ENCODE measurements around the gene SH2D2A.

Gene SH2D2A

DNA sequence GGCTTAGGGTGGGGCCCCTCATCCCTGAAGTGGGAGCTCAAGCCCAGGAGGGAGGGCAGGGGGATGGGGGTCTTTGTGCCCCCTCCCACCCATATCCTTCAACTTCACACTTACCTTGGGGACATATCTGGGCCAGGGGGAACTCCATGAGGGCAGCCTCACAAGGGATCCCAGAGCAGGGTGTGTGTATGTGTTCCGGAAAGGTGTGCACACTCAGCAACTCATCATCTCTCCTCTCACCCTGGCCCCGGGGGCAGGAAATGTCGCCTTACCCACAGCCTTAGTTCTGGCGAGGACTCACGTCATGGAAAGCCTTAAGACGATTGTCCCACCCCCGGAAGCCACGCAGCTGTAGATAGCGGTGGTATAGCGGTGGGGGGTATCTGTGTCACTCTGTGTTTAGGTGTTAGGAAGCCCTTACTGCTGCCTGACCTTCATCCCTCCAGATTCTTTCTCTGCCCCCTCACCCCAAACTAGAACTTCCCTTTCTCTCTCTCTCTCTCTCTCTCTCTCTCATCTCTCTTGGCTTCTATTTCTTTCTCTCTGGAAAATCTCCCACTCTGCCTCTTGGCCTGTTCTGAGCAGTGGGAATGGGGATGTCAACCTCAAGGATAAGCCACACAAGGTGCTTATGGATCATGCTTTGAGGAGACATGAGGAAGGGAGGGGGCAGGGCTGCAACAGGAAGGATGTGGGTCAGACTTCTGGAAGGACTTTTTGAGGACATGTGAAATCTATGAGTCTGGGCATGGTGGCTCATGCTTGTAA is at the start of gene SH2D2A:
TSS of gene SH2D2A (minus strand) at position 288 of the 768 bp plus-strand sequence. CDS start at position 148, 140 bp downstream.
- peak; percentile 9 for DNase-seq

DNA sequence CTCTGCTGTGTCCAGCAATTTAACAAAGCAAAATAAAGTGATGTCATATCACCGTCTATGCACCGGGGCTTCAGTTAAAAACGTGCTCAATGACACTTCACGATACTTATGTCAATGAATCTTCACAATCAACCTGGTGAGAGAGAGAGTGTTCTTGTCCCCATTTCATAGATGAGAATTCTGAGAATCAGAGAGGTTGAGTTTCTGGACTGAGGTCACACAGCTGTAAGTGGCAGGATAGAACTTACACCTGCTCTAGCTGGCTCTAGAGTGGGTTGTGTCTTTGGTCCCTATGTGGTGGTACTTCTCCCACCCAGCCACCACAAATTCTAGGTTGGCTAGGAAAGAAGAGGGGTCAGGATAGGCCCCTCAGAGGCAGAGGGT is 49.2 kb upstream of the SH2D2A start:
- DNase-seq, result no peak

DNA sequence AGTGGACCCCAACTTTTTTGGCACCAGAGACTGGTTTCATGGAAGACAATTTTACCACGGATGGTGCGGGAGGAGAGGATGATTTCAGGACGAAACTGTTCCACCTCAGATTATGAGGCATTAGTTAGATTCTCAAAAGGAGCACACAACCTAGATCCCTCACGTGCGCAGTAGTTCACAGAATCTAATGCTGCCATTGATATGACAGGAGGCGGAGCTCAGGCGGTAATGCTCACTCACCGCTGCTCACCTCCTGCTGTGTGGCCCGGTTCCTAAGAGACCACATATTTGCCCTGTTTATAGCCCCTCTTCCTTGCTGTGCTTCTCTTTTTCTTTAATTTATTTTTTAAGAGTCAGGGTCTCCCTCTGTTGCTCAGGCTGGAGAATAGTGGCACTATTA is 48.6 kb upstream of the SH2D2A start:
- no peak for DNase-seq

DNA sequence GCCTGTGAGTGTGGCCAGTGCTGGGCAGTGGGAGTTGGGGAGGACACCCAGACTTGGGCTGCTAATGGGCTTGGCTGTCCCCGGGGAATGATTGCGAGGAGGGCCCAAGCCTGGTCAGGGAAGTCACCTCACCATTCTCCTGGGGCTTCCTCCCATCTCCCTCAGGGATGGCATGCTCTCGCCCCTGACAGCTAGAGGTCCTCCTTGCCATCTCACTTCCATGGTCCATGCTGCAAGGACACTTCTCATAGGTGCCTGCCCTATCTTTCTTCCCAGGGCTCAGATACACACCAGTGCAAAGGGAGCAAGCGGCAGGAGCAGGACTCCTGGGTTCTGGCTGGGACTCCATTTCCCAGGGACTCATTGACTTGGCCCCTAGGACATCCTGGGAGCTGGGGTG is 48.1 kb upstream of the SH2D2A start:
- no peak for DNase-seq

DNA sequence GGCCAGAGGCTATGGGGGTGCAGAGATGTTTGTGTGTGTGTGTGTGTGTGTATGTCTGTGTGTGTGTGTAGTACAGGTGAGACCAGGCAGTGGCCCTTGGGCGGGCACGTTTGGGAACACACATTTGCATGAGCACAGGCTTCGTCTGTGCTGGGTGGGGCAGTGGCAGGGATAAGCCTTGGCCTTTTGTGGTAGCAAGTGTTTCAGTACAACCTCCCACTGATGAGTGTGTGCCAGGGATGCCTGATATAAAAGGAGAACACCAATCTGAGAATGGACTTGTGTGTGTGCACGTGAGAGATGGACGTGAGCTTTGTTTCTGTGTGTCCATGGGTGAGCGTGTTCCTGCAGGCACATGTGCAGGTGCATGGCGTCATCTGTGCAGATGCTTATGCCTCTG is 47.0 kb upstream of the SH2D2A start:
- no peak for DNase-seq

DNA sequence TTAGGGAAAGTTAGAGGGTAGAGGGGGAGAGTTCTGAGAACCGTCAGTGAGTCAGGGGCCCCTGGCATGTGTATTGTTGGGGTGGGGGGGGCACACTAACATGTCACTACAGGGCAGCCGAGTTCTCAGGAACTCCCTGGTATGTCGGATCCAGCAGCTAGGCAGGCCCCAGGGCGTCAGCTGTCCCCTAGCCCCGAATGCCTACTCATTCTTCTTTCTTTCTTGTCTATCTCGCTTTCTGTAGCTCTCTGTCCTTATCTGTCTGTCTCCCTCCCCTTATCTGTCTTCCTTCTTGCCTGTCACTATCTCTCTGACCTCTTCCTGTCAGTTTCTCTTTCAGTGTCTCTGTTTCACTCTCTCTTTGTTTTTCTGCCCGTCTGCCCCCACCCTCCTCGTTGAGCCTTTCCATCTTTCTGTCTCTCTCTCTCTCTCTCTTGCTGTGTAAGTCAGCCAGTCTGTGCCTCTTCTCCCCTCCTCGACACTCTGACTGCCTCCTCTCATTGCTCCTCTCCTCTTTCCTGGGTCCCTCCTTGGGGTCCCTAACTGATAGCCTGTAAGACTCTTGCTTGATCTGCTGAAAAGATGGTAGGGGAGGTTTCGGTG is 46.5 kb upstream of the SH2D2A start:
- no peak for DNase-seq

DNA sequence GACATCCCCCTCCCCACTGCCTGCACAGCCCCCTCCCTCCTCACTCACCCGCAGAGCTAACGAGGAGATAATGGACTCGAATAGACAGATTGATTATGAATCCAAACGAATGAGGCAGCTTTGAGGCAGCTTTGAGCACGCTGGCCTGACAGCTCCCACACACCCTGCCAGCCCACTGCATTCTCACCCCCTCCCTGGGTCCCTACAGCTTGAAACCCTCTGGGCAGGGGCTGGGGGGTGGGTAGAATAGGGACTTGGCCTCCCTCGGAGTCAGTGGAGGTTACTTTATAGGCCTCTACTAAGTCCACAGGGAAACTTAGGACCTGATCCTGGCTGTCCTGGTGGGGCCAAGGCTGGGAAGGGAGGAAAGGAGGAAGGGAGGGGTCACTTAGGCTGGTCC is 45.9 kb upstream of the SH2D2A start:
- no peak for DNase-seq

DNA sequence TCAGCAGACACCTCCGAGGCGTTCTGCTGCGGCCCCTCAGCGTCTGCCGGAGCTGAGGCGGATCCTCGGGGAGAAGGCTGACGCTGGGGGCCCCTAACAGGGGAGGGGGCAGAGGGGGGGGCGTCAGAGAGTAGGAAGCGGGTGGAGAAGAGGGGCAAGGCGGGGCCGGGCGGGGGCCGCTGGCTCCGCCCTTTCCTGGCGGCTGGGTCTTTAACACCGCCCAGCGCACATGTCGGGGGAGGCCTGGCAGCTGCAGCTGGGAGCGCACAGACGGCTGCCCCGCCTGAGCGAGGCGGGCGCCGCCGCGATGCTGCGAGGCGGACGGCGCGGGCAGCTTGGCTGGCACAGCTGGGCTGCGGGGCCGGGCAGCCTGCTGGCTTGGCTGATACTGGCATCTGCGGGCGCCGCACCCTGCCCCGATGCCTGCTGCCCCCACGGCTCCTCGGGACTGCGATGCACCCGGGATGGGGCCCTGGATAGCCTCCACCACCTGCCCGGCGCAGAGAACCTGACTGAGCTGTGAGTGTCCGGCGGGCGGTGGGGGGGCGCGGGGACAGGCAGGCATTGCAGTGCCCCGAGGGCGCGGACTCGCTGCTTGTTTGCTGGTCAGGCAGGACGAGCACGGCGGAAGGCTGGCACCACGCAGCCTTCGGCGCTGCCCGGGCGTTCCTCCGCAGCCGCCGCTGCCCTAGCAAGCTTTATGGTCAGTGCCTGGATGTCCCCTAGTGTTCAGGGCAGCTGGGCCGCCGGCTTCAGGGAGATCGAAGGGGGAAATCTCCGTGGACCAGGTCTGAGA is 44.2 kb upstream of the SH2D2A start, which contains the start of gene NTRK1:
TSS of gene NTRK1 (plus strand) at position 238 of the 796 bp plus-strand sequence. CDS start at position 308, 70 bp downstream.
- peak; percentile 46 for DNase-seq

DNA sequence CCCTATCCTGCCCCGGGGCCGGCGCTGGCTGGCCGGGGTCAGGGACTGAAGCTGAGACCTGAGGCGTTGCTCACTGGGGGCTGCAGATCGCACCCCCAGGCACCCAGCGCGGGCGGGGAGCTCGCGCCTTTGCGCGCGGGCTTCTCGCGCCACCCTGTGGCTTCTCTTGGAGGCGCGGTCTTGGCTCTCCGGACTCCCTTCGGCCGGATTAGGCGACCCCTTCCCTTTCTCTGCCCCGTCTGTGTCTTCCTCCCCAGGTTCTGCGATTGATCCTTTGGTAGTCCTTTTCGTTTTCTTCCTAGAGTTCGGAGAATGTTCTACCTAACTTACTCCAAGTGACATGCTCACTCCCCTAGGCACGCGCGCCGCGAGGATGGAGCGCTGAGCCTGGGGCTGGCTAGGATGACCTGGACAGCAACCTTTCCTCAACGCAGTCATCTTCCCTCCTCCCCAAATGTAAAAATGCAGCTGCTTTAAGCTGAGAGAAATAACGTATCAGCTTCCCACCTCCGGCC is 43.5 kb upstream of the SH2D2A start:
- DNase-seq, result peak; percentile 23

DNA sequence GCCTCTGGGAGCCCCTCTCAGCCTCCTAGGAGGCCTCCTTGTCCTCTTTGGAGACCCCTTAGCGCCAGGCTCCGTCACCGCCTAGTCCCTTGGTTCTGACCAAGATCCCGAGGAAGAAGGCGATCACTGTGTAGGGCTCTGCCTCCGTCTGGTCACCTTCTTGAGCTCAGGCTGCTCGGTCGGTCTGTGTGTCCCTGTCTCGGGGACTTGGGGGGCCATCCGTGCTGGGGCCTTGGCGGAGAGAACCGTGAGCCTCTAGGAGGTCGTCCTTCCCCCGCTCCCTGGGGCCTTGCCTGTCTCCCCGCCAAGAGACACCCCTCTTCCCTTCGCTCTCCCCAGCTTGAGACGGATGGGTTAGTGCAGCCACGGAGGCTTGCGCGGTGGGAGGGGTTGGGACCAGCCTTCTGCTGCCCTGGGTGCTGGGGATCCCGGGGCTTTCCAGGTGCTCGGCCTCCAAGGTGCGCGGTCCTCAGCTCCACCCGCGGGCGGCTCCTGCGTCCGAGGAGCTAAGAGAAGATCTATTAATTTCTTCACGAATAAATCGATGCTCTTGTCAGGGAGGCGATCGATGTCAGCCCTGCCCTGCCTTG is 43.0 kb upstream of the SH2D2A start:
- DNase-seq, result no peak

DNA sequence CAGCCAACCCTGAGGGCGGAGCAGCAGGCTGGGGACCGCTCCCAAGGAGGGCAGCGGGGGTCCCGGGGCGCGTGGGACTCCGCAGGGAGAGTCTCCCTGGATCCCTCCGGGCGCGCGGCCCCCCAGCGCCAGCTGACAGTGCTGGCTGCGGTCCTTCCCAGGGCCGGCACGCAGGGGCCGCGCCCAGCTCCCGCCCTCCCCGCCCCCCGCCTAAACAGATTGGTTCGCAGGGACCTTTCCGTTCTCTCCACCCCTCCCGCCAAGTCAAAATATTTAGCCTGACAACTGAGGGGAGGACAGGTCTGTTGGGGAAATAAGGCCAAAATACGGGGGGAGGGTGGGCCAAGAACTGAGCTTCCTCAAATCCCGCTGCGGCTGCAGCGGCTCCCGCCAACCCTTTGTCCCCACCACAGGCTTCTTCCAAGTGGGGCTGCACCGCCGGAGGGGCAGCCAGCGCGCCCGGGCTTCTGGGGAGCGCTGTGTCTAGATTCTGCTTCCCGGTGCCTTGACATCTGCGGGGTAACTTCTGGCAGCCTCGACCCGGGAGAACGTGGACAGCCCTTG is 42.4 kb upstream of the SH2D2A start, which contains the start of gene INSRR:
TSS of gene INSRR (minus strand) at position 159 of the 564 bp plus-strand sequence. CDS start 496 bp downstream, outside the sequence.
- no peak for DNase-seq

DNA sequence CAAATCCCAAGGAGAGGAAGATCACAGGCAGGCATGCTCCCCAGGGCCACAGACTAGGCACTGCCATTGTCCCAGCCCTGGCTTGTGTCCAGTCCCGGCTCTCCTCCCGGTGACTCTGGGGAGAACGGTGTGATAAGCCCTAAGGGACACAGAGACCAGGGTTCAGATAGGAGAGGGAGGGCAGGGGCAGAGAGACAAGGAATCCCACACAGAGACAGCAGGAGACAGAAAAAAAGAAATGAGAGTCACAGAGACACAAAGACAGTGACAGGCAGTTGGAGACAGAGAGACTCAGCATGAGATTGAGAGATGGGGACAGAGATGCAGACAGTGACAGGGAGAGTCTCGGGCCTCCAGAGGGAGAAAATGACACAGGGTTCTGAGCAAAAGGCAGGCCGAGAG is 41.9 kb upstream of the SH2D2A start:
- DNase-seq, result no peak

DNA sequence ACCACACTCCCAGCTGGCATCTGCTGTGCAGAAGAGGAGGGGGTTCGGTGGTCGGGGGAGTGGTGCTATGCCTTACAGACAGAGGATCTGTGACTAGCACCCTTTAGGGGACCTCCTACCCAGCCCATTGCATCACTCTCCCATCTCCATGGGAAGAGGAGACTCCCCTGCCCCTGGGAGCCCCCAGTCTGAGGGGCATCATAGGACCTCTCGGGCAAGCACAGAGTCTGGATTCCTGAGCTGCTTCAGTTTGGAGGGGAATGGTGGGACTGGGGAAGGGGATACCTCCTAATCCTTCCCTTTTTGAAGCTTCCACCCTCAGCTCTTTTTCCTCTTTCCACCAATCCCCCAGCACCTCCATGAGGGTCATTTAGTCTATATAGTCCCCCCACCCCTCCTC is 40.9 kb upstream of the SH2D2A start:
- DNase-seq, result no peak

DNA sequence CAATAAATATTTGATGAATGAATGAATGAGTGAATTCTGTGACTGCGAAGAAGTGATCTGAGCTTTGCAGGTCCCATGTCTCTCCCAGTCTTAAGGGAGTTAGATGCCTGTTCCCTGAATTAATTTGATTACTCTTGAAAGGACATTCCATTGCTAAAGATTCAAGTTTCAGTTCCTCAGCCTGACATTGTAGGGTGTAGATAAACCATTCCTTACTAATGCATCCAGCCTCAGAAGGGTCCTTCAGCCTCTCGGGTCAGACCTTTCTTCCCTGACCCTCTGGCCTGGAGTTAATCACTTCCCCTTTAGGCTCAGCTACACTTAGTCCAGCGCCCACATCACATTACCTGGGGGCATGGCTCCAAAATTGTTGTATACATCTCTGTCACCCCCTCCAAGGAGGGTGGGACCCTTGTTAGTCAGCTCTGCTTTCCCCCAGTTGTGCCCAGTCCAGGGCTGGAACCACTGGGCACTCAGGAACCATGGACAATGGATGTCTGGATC is 39.7 kb upstream of the SH2D2A start:
- no peak for DNase-seq

DNA sequence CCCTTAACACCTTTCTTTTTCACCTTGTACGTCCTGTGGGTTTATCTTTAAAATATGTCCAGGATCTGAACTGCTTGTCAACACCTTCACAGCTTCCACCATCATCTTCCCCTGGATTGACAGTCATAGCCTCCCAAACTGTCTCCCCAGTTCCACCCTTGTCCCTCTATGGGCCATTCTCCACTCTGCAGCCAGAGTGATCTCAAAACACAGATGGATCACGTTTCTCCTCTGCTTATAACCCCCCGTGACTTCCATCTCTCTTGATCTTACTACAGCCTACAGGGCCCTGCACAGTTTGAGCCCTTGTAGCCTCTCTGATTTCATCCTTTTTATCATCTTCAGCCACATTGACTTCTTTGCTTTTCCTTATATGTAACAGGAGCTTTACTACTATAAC is 38.0 kb upstream of the SH2D2A start:
- no peak for DNase-seq

DNA sequence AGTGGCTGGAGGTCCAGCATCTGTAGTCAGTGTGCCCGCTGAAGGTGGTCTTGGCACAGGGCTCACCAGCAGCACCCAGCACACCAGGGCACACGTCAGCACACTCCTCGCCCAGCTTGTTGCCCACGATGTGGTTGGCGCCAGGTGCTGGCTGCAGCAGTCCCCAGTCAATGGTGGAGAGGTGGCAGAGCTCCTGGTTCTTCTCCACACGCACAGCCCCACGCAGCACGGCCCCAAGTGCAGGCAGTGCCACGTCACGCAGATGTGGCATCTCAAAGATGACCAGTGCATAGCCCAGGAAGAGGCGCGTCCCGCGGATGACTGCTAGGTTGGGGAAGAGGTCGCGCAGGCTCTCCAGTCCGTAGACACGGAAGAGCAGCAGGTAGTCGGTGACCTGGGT is 37.1 kb upstream of the SH2D2A start:
- DNase-seq, result no peak

DNA sequence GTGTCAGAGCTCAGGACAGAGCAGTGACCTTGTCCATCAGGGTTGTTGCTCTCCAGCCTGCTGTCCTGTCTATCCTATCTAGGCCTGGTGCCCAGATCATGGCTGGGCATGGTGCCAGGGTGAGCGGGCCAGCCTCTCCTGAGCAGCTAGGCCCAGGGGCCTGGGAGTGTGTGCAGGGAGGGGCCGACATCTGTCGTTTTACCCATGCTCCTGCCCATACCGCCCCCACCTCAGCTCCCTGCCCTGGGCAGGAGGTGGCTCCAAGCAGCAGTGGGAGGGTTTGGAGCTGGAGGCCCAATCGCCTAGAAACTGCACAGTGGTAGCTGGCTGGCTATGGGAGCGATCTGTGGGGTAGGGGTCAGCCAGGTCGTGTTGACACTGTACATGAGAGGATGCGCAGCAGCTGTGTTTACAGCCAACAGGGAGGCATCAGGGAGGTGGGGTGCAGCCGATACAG is 35.8 kb upstream of the SH2D2A start:
- peak; percentile 26 for DNase-seq

DNA sequence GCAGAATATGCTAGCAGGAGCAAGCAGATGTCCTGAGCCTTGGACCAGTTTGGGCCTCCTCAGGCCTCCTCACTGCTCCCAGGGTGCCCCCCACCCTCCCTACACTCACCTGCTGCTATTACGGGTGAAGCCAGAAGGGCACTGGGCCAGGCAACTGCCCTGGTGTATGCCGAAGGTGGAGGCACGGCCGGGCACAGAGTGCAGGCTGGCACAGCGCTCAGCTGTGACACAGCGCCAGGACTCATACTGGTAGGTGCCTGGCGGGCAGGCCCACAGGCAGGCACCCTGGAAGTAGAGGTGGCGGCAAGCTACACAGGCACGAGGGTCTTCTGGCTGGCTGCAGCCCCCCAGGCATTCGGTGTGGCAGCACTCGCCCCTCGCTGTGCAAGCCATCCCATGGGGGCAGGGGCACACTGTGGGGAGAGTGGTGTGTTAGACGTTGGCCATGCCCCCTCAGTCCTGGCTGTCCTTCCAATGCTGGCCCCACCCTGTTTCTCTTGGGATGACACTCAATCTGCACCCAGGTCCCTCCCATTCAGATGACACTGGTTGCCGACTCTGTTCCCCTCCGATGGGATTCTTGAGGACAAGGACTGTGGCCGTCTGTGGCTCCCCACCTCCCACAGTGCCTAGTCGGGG is 35.2 kb upstream of the SH2D2A start:
- no peak for DNase-seq

DNA sequence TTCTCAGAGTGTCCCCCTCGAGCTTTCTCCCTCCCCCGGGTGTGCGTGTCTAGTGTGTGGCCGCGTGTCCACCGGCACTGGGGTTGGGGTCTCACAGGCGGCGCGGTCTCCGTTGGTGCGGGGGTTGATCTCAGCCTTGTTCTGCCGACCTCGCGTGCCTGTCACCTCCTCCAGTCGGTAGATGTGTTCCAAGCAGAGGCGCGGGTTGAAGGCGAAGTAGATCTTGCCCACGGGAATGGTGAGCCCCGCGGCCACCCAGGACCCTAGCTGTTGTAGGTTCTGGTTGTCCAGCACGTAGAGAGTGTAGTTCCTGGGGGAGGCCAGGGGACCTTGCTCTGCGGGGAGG is 32.5 kb upstream of the SH2D2A start:
- no peak for DNase-seq

DNA sequence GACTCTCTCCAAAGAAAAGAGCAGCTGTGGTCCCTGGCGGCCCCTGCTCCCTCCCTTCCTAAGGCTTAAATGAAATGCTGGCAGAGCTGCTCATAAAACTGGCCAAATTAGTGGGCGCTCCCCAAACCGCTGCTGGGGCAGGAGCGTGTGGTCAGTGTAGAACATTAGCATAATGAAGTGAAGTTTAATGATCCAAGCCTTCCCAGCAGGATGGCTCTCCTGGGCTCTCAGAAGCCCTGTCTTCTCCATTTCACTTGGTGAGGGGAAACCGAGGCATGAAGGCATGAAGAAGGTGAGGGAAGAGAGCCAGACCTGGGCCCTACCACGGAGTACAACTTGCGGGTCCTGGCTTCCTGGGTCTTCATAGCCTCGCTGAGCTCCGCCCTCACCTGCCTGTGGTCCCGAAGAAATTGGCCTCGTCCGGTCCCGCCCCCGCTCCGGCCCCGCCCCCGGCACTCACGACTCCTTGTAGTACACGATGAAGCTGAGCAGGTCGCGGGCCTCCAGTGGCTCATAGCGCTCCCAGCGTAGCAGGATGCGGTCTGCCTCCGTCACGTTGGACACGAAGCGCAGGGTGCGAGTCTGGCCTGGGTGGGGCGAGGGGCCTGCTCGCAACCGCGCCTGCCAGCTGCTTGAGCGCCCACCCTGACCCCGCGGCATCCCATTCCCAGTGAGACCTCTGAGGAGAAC is 32.0 kb upstream of the SH2D2A start:
- DNase-seq, result no peak
